ENCODE measurements around the gene RBM15B.

Gene RBM15B

GRCh38 chr3:51400166-51400565 lies 9.1 kb downstream of the RBM15B start:
- Histone ChIP-seq H3K9me3 (ENCODE audit: severe bottlenecking) (no peaks in the 10 kb centered on the region), H3K36me3 (ENCODE audit: low read depth) (peaks cover 48% of the 10 kb centered on the region), H3K27me3 (ENCODE audit: insufficient read depth, poor library complexity, severe bottlenecking) (no peaks in the 10 kb centered on the region), H3K27ac (ENCODE audit: poor library complexity, severe bottlenecking) (no peak overlapping the region), H3K4me1 (ENCODE audit: insufficient read depth, poor library complexity, severe bottlenecking) (no peaks in the 10 kb centered on the region), H3K4me3 (ENCODE audit: severe bottlenecking) (no peak overlapping the region)
- ATAC-seq (ENCODE audit: low read depth) (no peak), DNase-seq (ENCODE audit: low spot score) (no peak)
- TF ChIP-seq CTCF (IDR thresholded peaks at IDR 0.05; ENCODE audit: poor library complexity, severe bottlenecking), result no peak

- TF ChIP-seq CTCF (IDR thresholded peaks at IDR 0.05; ENCODE audit: poor library complexity, severe bottlenecking), result no peak
- no peak overlapping the region for H3K27ac ChIP-seq (ENCODE audit: poor library complexity, severe bottlenecking)
- H3K27me3 ChIP-seq (ENCODE audit: insufficient read depth, poor library complexity, severe bottlenecking), result no peaks in the 10 kb centered on the region
- ATAC-seq (ENCODE audit: low read depth), result no peak
- H3K4me3 ChIP-seq (ENCODE audit: severe bottlenecking), result no peak overlapping the region
- peaks cover 32% of the 10 kb centered on the region for H3K36me3 ChIP-seq (ENCODE audit: low read depth)
- no peaks in the 10 kb centered on the region for H3K4me1 ChIP-seq (ENCODE audit: insufficient read depth, poor library complexity, severe bottlenecking)
- no peaks in the 10 kb centered on the region for H3K9me3 ChIP-seq (ENCODE audit: severe bottlenecking)
- no peak for DNase-seq (ENCODE audit: low spot score)
Measured at GRCh38 chr3:51401735-51402134, 10.7 kb downstream of the RBM15B start.

- Histone ChIP-seq H3K9me3 (ENCODE audit: severe bottlenecking) (no peaks in the 10 kb centered on the region), H3K27ac (ENCODE audit: poor library complexity, severe bottlenecking) (no peak overlapping the region), H3K27me3 (ENCODE audit: insufficient read depth, poor library complexity, severe bottlenecking) (no peaks in the 10 kb centered on the region), H3K4me3 (ENCODE audit: severe bottlenecking) (no peak overlapping the region), H3K36me3 (ENCODE audit: low read depth) (peaks cover 14% of the 10 kb centered on the region), H3K4me1 (ENCODE audit: insufficient read depth, poor library complexity, severe bottlenecking) (no peaks in the 10 kb centered on the region)
- no peak for TF ChIP-seq CTCF (IDR thresholded peaks at IDR 0.05; ENCODE audit: poor library complexity, severe bottlenecking)
- no peak for DNase-seq (ENCODE audit: low spot score)
- no peak for ATAC-seq (ENCODE audit: low read depth)
Measured at GRCh38 chr3:51403675-51404074, 12.6 kb downstream of the RBM15B start.

- TF ChIP-seq CTCF (IDR thresholded peaks at IDR 0.05; ENCODE audit: poor library complexity, severe bottlenecking), result no peak
- DNase-seq (ENCODE audit: low spot score) (no peak), ATAC-seq (ENCODE audit: low read depth) (no peak)
- no peak overlapping the region for H3K4me3 ChIP-seq (ENCODE audit: severe bottlenecking)
- H3K9me3 ChIP-seq (ENCODE audit: severe bottlenecking), result no peaks in the 10 kb centered on the region
- H3K36me3 ChIP-seq (ENCODE audit: low read depth), result peaks cover 32% of the 10 kb centered on the region
- H3K4me1 ChIP-seq (ENCODE audit: insufficient read depth, poor library complexity, severe bottlenecking), result no peaks in the 10 kb centered on the region
- no peaks in the 10 kb centered on the region for H3K27me3 ChIP-seq (ENCODE audit: insufficient read depth, poor library complexity, severe bottlenecking)
- no peak overlapping the region for H3K27ac ChIP-seq (ENCODE audit: poor library complexity, severe bottlenecking)
Measured at GRCh38 chr3:51408021-51408420, 16.9 kb downstream of the RBM15B start.

GRCh38 chr3:51408813-51409212 lies 17.7 kb downstream of the RBM15B start:
- Histone ChIP-seq H3K27me3 (ENCODE audit: insufficient read depth, poor library complexity, severe bottlenecking) (no peaks in the 10 kb centered on the region), H3K9me3 (ENCODE audit: severe bottlenecking) (no peaks in the 10 kb centered on the region), H3K36me3 (ENCODE audit: low read depth) (peaks cover 40% of the 10 kb centered on the region), H3K4me3 (ENCODE audit: severe bottlenecking) (no peak overlapping the region), H3K4me1 (ENCODE audit: insufficient read depth, poor library complexity, severe bottlenecking) (no peaks in the 10 kb centered on the region), H3K27ac (ENCODE audit: poor library complexity, severe bottlenecking) (no peak overlapping the region)
- TF ChIP-seq CTCF (IDR thresholded peaks at IDR 0.05; ENCODE audit: poor library complexity, severe bottlenecking), result no peak
- no peak for DNase-seq (ENCODE audit: low spot score)
- no peak for ATAC-seq (ENCODE audit: low read depth)

Data from RWPE2 (cell line).